ENCODE data around the gene MYOCOS.

MYOCOS gene

DNA sequence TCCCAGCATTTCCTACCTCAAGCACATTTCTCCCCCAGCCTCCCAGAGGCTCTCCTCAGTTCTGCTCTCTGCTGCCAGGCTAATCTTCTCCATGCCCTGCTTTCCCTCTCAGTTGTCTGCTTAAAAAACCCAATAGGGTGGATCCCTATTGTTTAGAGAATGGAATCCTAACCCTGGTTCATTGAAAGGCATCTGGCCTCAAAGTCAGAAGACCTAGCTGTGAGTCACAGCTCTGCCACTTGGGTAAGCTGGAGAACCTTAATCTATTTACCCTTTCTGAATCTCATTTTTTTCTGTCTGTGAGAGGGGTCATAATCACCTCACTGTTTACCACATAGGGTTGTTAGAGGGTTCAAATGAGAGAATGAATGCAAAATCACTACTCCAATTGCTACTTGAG is 42.9 kb downstream of the MYOCOS start:
- DNase-seq (ENCODE audit: extremely low spot score): no peak
- TF ChIP-seq FOXM1 (IDR thresholded peaks at IDR 0.05; ENCODE audit: borderline replicate concordance): no peak
- TF ChIP-seq ELF4 (IDR thresholded peaks at IDR 0.05): no peak
- no peak for TF ChIP-seq BHLHE40 (IDR thresholded peaks at IDR 0.05; ENCODE audit: borderline replicate concordance)
- TF ChIP-seq NFRKB (IDR thresholded peaks at IDR 0.05): no peak
- TF ChIP-seq ARNT (IDR thresholded peaks at IDR 0.05): no peak
- TF ChIP-seq L3MBTL2 (conservative IDR thresholded peaks at IDR 0.05): no peak
- no peak for TF ChIP-seq FOXA1 (IDR thresholded peaks at IDR 0.05)
- TF ChIP-seq TARDBP (IDR thresholded peaks at IDR 0.05): no peak
- no peak for TF ChIP-seq ZNF384 (IDR thresholded peaks at IDR 0.05)
- no peak for TF ChIP-seq CTBP1 (IDR thresholded peaks at IDR 0.05; ENCODE audit: borderline replicate concordance)
- TF ChIP-seq FOXK2 (IDR thresholded peaks at IDR 0.05): no peak
- TF ChIP-seq HDGF (IDR thresholded peaks at IDR 0.05; ENCODE audit: borderline replicate concordance): no peak
- POLR2A ChIA-PET: no interaction called here
- CTCF ChIA-PET: no interaction called here

GRCh38 chr1:171666114-171666769 is 44.2 kb downstream of the MYOCOS start:
- no peak for DNase-seq (ENCODE audit: extremely low spot score)
- ChIA-PET POLR2A (no interaction called here), CTCF (no interaction called here)
- TF ChIP-seq L3MBTL2 (conservative IDR thresholded peaks at IDR 0.05) (no peak), SP1 (IDR thresholded peaks at IDR 0.05) (no peak), ELF4 (IDR thresholded peaks at IDR 0.05) (no peak), LEF1 (IDR thresholded peaks at IDR 0.05; ENCODE audit: borderline replicate concordance) (no peak), FOXM1 (IDR thresholded peaks at IDR 0.05; ENCODE audit: borderline replicate concordance) (no peak), FOXK2 (IDR thresholded peaks at IDR 0.05) (no peak), NFRKB (IDR thresholded peaks at IDR 0.05) (no peak), SUZ12 (IDR thresholded peaks at IDR 0.05) (no peak), CTBP1 (IDR thresholded peaks at IDR 0.05; ENCODE audit: borderline replicate concordance) (no peak), BHLHE40 (IDR thresholded peaks at IDR 0.05; ENCODE audit: borderline replicate concordance) (no peak), ARNT (IDR thresholded peaks at IDR 0.05) (no peak), FOXA1 (IDR thresholded peaks at IDR 0.05) (no peak), HDGF (IDR thresholded peaks at IDR 0.05; ENCODE audit: borderline replicate concordance) (no peak), TARDBP (IDR thresholded peaks at IDR 0.05) (no peak)
- TF ChIP-seq, protein P1, sequence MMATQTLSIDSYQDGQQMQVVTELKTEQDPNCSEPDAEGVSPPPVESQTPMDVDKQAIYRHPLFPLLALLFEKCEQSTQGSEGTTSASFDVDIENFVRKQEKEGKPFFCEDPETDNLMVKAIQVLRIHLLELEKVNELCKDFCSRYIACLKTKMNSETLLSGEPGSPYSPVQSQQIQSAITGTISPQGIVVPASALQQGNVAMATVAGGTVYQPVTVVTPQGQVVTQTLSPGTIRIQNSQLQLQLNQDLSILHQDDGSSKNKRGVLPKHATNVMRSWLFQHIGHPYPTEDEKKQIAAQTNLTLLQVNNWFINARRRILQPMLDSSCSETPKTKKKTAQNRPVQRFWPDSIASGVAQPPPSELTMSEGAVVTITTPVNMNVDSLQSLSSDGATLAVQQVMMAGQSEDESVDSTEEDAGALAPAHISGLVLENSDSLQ (IDR thresholded peaks at IDR 0.05): no peak

DNA sequence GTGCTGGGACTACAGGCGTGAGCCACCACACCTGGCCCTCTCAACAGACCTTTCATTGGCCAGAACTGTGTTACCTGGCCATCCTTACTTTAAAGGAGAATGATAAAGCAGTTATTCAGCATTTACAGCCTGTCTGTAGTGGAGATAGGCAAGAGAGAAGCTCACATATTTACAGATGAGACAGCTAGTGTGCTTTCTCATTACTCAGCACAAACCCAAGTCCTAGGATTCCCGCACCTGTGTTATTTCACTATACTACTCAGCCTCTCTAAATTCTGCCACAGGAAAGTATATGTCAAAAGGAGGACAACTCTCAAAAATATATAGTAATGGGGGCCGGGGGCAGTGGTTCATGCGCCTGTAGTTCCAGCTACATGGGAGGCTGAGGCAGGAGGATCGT is 46.3 kb downstream of the MYOCOS start:
- no peak for TF ChIP-seq SUZ12 (IDR thresholded peaks at IDR 0.05)
- no peak for TF ChIP-seq ELF4 (IDR thresholded peaks at IDR 0.05)
- no peak for TF ChIP-seq NFRKB (IDR thresholded peaks at IDR 0.05)
- no peak for TF ChIP-seq FOXA1 (IDR thresholded peaks at IDR 0.05)
- TF ChIP-seq TARDBP (IDR thresholded peaks at IDR 0.05): no peak
- no peak for TF ChIP-seq CTBP1 (IDR thresholded peaks at IDR 0.05; ENCODE audit: borderline replicate concordance)
- ChIA-PET POLR2A (no interaction called here), CTCF (interaction anchor here (0.9 kb wide), 1 partner anchor 24 kb away, joined by 3 read pairs; no protein-coding TSS in a partner anchor)
- DNase-seq (ENCODE audit: extremely low spot score): no peak

- CTCF ChIA-PET: no interaction called here
- DNase-seq (ENCODE audit: extremely low spot score): no peak
- TF ChIP-seq SP1 (IDR thresholded peaks at IDR 0.05) (no peak), ARNT (IDR thresholded peaks at IDR 0.05) (no peak), FOXK2 (IDR thresholded peaks at IDR 0.05) (no peak), HDGF (IDR thresholded peaks at IDR 0.05; ENCODE audit: borderline replicate concordance) (no peak), LEF1 (IDR thresholded peaks at IDR 0.05; ENCODE audit: borderline replicate concordance) (no peak), SUZ12 (IDR thresholded peaks at IDR 0.05) (no peak), CTBP1 (IDR thresholded peaks at IDR 0.05; ENCODE audit: borderline replicate concordance) (no peak), FOXA1 (IDR thresholded peaks at IDR 0.05) (no peak), L3MBTL2 (conservative IDR thresholded peaks at IDR 0.05) (no peak), NFRKB (IDR thresholded peaks at IDR 0.05) (no peak), ZNF384 (IDR thresholded peaks at IDR 0.05) (no peak), ELF4 (IDR thresholded peaks at IDR 0.05) (no peak), FOXM1 (IDR thresholded peaks at IDR 0.05; ENCODE audit: borderline replicate concordance) (no peak), TARDBP (IDR thresholded peaks at IDR 0.05) (no peak), BHLHE40 (IDR thresholded peaks at IDR 0.05; ENCODE audit: borderline replicate concordance) (no peak)
- TF ChIP-seq, protein P1 (IDR thresholded peaks at IDR 0.05): no peak
- POLR2A ChIA-PET: no interaction called here
These were observed 48.7 kb downstream of the MYOCOS start for GRCh38 chr1:171670739-171671138.

GRCh38 chr1:171674431-171675405 is 52.7 kb downstream of the MYOCOS start:
- POLR2A ChIA-PET: no interaction called here
- CTCF ChIA-PET: interaction anchor here (0.8 kb wide), 1 partner anchor 19 kb away, joined by 3 read pairs; no protein-coding TSS in a partner anchor
- TF ChIP-seq, protein P1 (IDR thresholded peaks at IDR 0.05): no peak
- no peak for TF ChIP-seq FOXK2 (IDR thresholded peaks at IDR 0.05)
- DNase-seq (ENCODE audit: extremely low spot score): no peak

Measured in HEK293T (cell line).